HepG2 (cell line): Measurements from ENCODE around the gene SPC24. TPM values are rescaled to one million over a fixed set of nuclear protein-coding genes. Genes with fewer than 3 reads are reported as not detected.

Experiments used
- ATAC-seq: fragments of 200-7000 bp; cut with Tn5 transposase; 3 replicates; pipeline ENCODE4 v1.9.1; 2020; ENCODE audit warnings: mild to moderate bottlenecking, moderate library complexity
- BruUV-seq: library from RNA; stranded (reverse); fragments of 400-500 nt; replicated peaks from 2 replicates; lab custom pipeline; 2021; lab: Mats Ljungman, UMichigan
- CTCF ChIA-PET: fragments of 300-600 bp; formaldehyde crosslinking; extraction: SDS; loops from one replicate; lab custom pipeline; 2021; ENCODE audit warnings: low total read pairs, inconsistent platforms, low intra/inter-chr PET ratio; lab: Yijun Ruan, JAX
- POLR2A ChIA-PET: fragments of 350-600 bp; sonication (Branson Sonifier 250); formaldehyde crosslinking; loops from one replicate; lab custom pipeline; 2020; ENCODE audit warnings: antibody characterized with exemption, inconsistent platforms; lab: Yijun Ruan, JAX
- DNase-seq: peaks from one replicate; pipeline ENCODE4 v3.0.0-alpha.2; 2015; ENCODE audit warnings: low spot score
- FAIRE-seq: peaks from 3 replicates; lab custom pipeline; 2011; peaks lifted over from hg19 to GRCh38; lab: Jason Lieb, UNC
- H2AFZ ChIP-seq: one replicate; pipeline ENCODE4 v1.6.1; 2011; ENCODE audit warnings: low read length, inconsistent platforms
- H3K27ac ChIP-seq: fragments of 300-600 bp; 3 replicates; pipeline ENCODE4 v1.8.0; 2011; ENCODE audit warnings: mixed run types, mild to moderate bottlenecking, mixed read lengths, low read length, inconsistent platforms; ENCODE audit not compliant: insufficient read depth; ENCODE audit errors: extremely low read length
- H3K27me3 ChIP-seq, 2 experiments: fragments of 200-600 bp in 1 of 2; 2 replicates in 1 of 2; 3 replicates in 1 of 2; pipeline versions ENCODE4 v1.6.0 to v1.8.0; 2011; ENCODE audit warnings: low read length in 2 of 2, mild to moderate bottlenecking in 2 of 2, moderate library complexity in 2 of 2, inconsistent platforms in 1 of 2; ENCODE audit not compliant: insufficient read depth in 2 of 2, control insufficient read depth in 1 of 2
- H3K36me3 ChIP-seq, 2 experiments: fragments of 200-600 bp in 1 of 2; replicated peaks in 1 of 2; 2 replicates in 1 of 2; 3 replicates in 1 of 2; pipeline versions ENCODE4 v1.5.1 to v1.8.0; 2011; ENCODE audit warnings: low read length in 2 of 2, inconsistent platforms in 1 of 2; ENCODE audit not compliant: insufficient read depth in 2 of 2, control insufficient read depth in 1 of 2
- H3K4me1 ChIP-seq: 2 replicates; pipeline ENCODE4 v1.5.1; 2012; ENCODE audit warnings: low read length, inconsistent platforms; ENCODE audit not compliant: insufficient read depth
- H3K4me2 ChIP-seq: 2 replicates; pipeline ENCODE4 v1.6.0; 2011; ENCODE audit warnings: low read depth, low read length, inconsistent platforms
- H3K4me3 ChIP-seq, 3 experiments: fragments of 200-600 bp in 1 of 3; sonication (generic), shearing (Covaris generic) in 1 of 3; replicated peaks in 1 of 3; 2 replicates each; pipeline ENCODE4 v1.5.1; 2011 to 2016; ENCODE audit warnings: low read length in 3 of 3, inconsistent platforms in 2 of 3, low read depth in 2 of 3, mild to moderate bottlenecking in 2 of 3, control low read depth in 1 of 3, mixed read lengths in 1 of 3; ENCODE audit not compliant: insufficient read depth in 1 of 3
- H3K79me2 ChIP-seq: one replicate; pipeline ENCODE4 v1.6.1; 2011; ENCODE audit warnings: low read length, inconsistent platforms; ENCODE audit not compliant: insufficient read depth
- H3K9ac ChIP-seq: 2 replicates; pipeline ENCODE4 v1.6.0; 2011; ENCODE audit warnings: mild to moderate bottlenecking, low read depth, low read length, inconsistent platforms; ENCODE audit not compliant: insufficient read depth
- H3K9me3 ChIP-seq: 2 replicates; pipeline ENCODE4 v1.5.1; 2012; ENCODE audit warnings: mild to moderate bottlenecking, low read length
- H4K20me1 ChIP-seq: 2 replicates; pipeline ENCODE4 v1.6.0; 2011; ENCODE audit warnings: inconsistent platforms, mild to moderate bottlenecking, low read length, moderate library complexity; ENCODE audit not compliant: insufficient read depth
- AGO2 ChIP-seq: fragments of 200-400 bp; formaldehyde crosslinking; optimal IDR thresholded peaks from 2 replicates; pipeline ENCODE3; 2017; ENCODE audit warnings: mild to moderate bottlenecking, low read depth, low read length, moderate library complexity
- ATF7-NPFF ChIP-seq: sonication (generic); formaldehyde crosslinking; IDR thresholded peaks from 2 replicates; pipeline ENCODE4 v1.8.1; 2023; ENCODE audit warnings: mild to moderate bottlenecking, low read depth, missing genetic modification reagents, moderate library complexity
- HNRNPK ChIP-seq: fragments of 200-400 bp; formaldehyde crosslinking; IDR thresholded peaks from 2 replicates; pipeline ENCODE4 v1.6.1; 2018; ENCODE audit warnings: low read length, low read depth, moderate library complexity, mild to moderate bottlenecking; ENCODE audit not compliant: poor library complexity, severe bottlenecking
- ZBTB38 ChIP-seq: sonication (generic); formaldehyde crosslinking; IDR thresholded peaks from 2 replicates; pipeline ENCODE4 v1.5.1; 2020; ENCODE audit warnings: mild to moderate bottlenecking, missing genetic modification reagents
- ZMYM3 ChIP-seq: sonication (generic); formaldehyde crosslinking; IDR thresholded peaks from 2 replicates; pipeline ENCODE4 v1.5.1; 2020; ENCODE audit warnings: mild to moderate bottlenecking, missing genetic modification reagents
- ZNF563 ChIP-seq: sonication (generic); formaldehyde crosslinking; IDR thresholded peaks from 2 replicates; pipeline ENCODE4 v1.8.0; 2022; ENCODE audit warnings: mild to moderate bottlenecking, moderate library complexity, missing genetic modification reagents
- ZNF607 ChIP-seq: sonication (generic); formaldehyde crosslinking; IDR thresholded peaks from 2 replicates; pipeline ENCODE4 v1.5.1; 2020; ENCODE audit warnings: missing genetic modification reagents, mild to moderate bottlenecking, borderline replicate concordance
- whole genome bisulfite sequencing: methylation state at CpG from one replicate; pipeline ENCODE4 v1.1.6; 2017; ENCODE audit warnings: low lambda C conversion rate; 5-methylcytosine and 5-hydroxymethylcytosine counted together
- in situ Hi-C: cut with HindIII; loops from 2 replicates; pipeline ENCODE4 v1.10.0; 2017; ENCODE audit warnings: low pct_unique_long_range_greater_than_20kb; ENCODE audit not compliant: extremely low pct_ligation_motif_present
- intact Hi-C: fragments of 100-400 bp; cut with micrococcal nuclease; formaldehyde crosslinking; loops from one replicate; pipeline ENCODE4 v1.10.0; 2022; ENCODE audit not compliant: unreplicated experiment
- polyA plus RNA-seq, 8 experiments: library from polyadenylated mRNA; depleted of rRNA in 3 of 8; stranded (reverse) in 7 of 8; unstranded in 1 of 8; fragments of >200 nt; fragmentation: Illumina TruSeq in 4 of 8; extraction: Trizol in 4 of 8; gene quantifications; 2 replicates each; pipeline versions ENCODE4 v1.2.1 to v1.2.3, GENCODE V29; 2011 to 2016; ENCODE audit warnings: low read depth in 4 of 8, missing spikeins in 1 of 8, mixed read lengths in 1 of 8; ENCODE audit not compliant: insufficient read depth in 1 of 8
- total RNA-seq, 5 experiments: library from RNA; depleted of rRNA; stranded (reverse); fragments of >200 nt; fragmentation: Illumina TruSeq; extraction: Trizol; gene quantifications; 2 replicates each; pipeline ENCODE4 v1.2.3, GENCODE V29; 2016; ENCODE audit warnings: low read depth in 1 of 5
- TF ChIP-seq, protein P1 (sequence below): sonication (generic); formaldehyde crosslinking; IDR thresholded peaks from 2 replicates; pipeline ENCODE4 v1.4.0; 2020; ENCODE audit warnings: missing genetic modification reagents, borderline replicate concordance
- TF ChIP-seq, protein P2 (sequence below): sonication (generic); formaldehyde crosslinking; IDR thresholded peaks from 2 replicates; pipeline ENCODE4 v1.5.1; 2020; ENCODE audit warnings: mild to moderate bottlenecking, missing genetic modification reagents, moderate library complexity
- TF ChIP-seq, protein P3 (sequence below): sonication (generic); formaldehyde crosslinking; IDR thresholded peaks from 2 replicates; pipeline ENCODE4 v1.4.0; 2020; ENCODE audit warnings: missing genetic modification reagents

The SPC24 gene
- total and polyA plus RNA-seq, 2 of the 13 experiments (the other 11 are each of a cell fraction or from before 2014, with no cell fraction given), result 10.0 to 46.2 TPM

DNA sequence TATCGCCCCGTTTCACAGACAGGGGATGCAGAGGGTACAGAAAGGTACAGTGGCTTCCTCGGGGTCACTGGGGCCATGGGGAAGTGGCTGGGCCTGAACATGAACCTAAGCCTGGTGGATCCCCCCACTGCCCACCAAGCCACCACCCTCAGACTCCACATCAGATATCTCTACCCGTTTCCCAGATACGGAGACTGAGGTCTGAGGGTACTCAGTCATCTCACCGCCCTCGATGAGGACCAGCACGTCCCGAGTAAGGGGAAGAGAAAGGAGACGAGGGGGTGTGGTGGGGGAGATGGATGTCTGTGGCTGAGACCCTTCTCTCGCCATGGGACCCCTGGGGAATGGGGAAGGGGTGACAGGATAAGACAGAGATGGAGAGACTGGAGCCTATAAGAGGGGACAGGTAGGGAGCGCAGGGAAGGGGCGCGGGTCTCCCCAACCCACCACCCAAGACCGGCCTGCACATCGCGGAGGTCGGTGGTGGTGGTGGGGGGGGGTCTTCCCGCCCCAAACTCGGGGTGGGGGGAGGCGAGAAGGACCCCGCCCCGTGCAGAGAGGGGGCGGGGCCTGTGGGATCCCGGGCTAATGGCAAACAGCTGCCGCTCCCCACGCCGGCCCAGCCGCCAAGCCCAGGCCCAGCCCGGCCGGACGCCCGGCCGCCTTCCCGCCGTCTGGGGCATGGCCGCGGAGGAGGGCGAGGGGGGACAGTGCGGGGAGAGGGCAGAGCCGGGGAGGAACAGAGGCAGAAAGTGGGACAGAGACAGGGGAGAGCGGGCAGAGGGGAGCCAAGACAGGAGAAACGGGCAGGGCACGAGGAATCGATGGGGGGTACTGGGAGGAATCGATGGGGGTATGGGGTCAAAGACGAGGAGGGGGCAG is 41.1 kb upstream of the SPC24 start:
- peak overlapping the region; percentile 96 for H3K4me2 ChIP-seq
- no TSS peak for BruUV-seq
- no peaks in the 10 kb centered on the region for H4K20me1 ChIP-seq
- intact Hi-C loops, result no loop called here
- ChIA-PET POLR2A (interaction anchor here (0.6 to 1.8 kb wide), 3 partner anchors 53 to 67 kb away, joined by 3 to 5 read pairs (median 4); no protein-coding TSS in a partner anchor), CTCF (no interaction called here)
- H3K4me1 ChIP-seq, result peaks cover 21% of the 10 kb centered on the region
- DNase-seq (no peak), FAIRE-seq (no peak), ATAC-seq (peak; percentile 23)
- in situ Hi-C loops, result loop anchor here (5.0 kb wide), 1 partner anchor 39 kb away; the partner anchor contains the start of gene SPC24
- H2AFZ ChIP-seq, result no peak overlapping the region
- peaks cover 0 to 14% of the 10 kb centered on the region in 2 experiments; a peak in 1 of 5 replicates for H3K36me3 ChIP-seq
- peak overlapping the region; percentile 79 for H3K9ac ChIP-seq
- H3K79me2 ChIP-seq, result no peaks in the 10 kb centered on the region
- H3K27me3 ChIP-seq, result no peaks in the 10 kb centered on the region; a peak in 1 of 5 replicates
- H3K27ac ChIP-seq, result peak overlapping the region; percentile 48
- H3K4me3 ChIP-seq, result peak overlapping the region; percentile 72 to 89 (median 83)
- no peaks in the 10 kb centered on the region for H3K9me3 ChIP-seq
- 31% methylated on average over 36 of the region's 47 CpGs for WGBS
- TF ChIP-seq ZBTB38 (CRISPR knock-in tag) (0 out of 2 replicates have a peak, but pooled peaks have one; percentile 1), ZNF563 (CRISPR knock-in tag) (0 out of 2 replicates have a peak, but pooled peaks have one; percentile 32), ZMYM3 (CRISPR knock-in tag) (peak; percentile 60; the same call in 1 of the 2 replicates), AGO2 (peak; percentile 11), HNRNPK (peak; percentile 58), ZNF607 (CRISPR knock-in tag) (no peak), ATF7-NPFF (CRISPR knock-in tag) (peak; percentile 25; the same call in 1 of the 2 replicates)
- TF ChIP-seq, protein P1, sequence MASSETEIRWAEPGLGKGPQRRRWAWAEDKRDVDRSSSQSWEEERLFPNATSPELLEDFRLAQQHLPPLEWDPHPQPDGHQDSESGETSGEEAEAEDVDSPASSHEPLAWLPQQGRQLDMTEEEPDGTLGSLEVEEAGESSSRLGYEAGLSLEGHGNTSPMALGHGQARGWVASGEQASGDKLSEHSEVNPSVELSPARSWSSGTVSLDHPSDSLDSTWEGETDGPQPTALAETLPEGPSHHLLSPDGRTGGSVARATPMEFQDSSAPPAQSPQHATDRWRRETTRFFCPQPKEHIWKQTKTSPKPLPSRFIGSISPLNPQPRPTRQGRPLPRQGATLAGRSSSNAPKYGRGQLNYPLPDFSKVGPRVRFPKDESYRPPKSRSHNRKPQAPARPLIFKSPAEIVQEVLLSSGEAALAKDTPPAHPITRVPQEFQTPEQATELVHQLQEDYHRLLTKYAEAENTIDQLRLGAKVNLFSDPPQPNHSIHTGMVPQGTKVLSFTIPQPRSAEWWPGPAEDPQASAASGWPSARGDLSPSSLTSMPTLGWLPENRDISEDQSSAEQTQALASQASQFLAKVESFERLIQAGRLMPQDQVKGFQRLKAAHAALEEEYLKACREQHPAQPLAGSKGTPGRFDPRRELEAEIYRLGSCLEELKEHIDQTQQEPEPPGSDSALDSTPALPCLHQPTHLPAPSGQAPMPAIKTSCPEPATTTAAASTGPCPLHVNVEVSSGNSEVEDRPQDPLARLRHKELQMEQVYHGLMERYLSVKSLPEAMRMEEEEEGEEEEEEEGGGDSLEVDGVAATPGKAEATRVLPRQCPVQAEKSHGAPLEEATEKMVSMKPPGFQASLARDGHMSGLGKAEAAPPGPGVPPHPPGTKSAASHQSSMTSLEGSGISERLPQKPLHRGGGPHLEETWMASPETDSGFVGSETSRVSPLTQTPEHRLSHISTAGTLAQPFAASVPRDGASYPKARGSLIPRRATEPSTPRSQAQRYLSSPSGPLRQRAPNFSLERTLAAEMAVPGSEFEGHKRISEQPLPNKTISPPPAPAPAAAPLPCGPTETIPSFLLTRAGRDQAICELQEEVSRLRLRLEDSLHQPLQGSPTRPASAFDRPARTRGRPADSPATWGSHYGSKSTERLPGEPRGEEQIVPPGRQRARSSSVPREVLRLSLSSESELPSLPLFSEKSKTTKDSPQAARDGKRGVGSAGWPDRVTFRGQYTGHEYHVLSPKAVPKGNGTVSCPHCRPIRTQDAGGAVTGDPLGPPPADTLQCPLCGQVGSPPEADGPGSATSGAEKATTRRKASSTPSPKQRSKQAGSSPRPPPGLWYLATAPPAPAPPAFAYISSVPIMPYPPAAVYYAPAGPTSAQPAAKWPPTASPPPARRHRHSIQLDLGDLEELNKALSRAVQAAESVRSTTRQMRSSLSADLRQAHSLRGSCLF, result no peak
- TF ChIP-seq, protein P2, sequence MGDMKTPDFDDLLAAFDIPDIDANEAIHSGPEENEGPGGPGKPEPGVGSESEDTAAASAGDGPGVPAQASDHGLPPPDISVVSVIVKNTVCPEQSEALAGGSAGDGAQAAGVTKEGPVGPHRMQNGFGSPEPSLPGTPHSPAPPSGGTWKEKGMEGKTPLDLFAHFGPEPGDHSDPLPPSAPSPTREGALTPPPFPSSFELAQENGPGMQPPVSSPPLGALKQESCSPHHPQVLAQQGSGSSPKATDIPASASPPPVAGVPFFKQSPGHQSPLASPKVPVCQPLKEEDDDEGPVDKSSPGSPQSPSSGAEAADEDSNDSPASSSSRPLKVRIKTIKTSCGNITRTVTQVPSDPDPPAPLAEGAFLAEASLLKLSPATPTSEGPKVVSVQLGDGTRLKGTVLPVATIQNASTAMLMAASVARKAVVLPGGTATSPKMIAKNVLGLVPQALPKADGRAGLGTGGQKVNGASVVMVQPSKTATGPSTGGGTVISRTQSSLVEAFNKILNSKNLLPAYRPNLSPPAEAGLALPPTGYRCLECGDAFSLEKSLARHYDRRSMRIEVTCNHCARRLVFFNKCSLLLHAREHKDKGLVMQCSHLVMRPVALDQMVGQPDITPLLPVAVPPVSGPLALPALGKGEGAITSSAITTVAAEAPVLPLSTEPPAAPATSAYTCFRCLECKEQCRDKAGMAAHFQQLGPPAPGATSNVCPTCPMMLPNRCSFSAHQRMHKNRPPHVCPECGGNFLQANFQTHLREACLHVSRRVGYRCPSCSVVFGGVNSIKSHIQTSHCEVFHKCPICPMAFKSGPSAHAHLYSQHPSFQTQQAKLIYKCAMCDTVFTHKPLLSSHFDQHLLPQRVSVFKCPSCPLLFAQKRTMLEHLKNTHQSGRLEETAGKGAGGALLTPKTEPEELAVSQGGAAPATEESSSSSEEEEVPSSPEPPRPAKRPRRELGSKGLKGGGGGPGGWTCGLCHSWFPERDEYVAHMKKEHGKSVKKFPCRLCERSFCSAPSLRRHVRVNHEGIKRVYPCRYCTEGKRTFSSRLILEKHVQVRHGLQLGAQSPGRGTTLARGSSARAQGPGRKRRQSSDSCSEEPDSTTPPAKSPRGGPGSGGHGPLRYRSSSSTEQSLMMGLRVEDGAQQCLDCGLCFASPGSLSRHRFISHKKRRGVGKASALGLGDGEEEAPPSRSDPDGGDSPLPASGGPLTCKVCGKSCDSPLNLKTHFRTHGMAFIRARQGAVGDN (CRISPR knock-in tag), result 0 out of 2 replicates have a peak, but pooled peaks have one; percentile 15
- TF ChIP-seq, protein P3, sequence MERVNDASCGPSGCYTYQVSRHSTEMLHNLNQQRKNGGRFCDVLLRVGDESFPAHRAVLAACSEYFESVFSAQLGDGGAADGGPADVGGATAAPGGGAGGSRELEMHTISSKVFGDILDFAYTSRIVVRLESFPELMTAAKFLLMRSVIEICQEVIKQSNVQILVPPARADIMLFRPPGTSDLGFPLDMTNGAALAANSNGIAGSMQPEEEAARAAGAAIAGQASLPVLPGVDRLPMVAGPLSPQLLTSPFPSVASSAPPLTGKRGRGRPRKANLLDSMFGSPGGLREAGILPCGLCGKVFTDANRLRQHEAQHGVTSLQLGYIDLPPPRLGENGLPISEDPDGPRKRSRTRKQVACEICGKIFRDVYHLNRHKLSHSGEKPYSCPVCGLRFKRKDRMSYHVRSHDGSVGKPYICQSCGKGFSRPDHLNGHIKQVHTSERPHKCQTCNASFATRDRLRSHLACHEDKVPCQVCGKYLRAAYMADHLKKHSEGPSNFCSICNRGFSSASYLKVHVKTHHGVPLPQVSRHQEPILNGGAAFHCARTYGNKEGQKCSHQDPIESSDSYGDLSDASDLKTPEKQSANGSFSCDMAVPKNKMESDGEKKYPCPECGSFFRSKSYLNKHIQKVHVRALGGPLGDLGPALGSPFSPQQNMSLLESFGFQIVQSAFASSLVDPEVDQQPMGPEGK (CRISPR knock-in tag), result peak; percentile 54
